ENCODE data around the gene RPL6.

Gene RPL6

DNA sequence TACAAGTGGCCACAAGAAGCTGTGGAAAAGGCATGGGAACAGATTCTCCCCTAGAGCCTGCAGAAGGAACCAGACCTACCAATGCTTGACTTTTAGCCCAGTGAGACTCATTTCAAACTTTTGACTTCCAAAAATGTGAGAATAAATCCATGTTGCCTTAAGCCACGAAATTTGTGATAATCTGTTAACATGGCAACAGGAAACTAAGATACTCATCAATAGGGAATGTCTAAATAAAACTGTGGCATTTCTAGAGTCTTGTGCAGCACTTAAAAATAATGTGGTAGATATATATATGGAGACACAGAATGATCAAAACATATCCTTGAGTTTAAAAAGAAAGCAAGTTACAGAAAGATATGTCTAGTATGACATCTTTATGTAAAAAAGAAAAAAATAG is 39.2 kb downstream of the RPL6 start:
- Histone ChIP-seq H3K9me3 (replicated peaks in 1 of 2; ENCODE audit: control insufficient read depth in 2 of 2, insufficient read depth in 1 of 2, low read depth in 1 of 2, low read length in 2 of 2) (peaks cover 0 to 7% of the 10 kb centered on the region in 2 donors), H3K9ac (ENCODE audit: low read depth, low read length, poor library complexity) (no peak overlapping the region), H3K4ac (ENCODE audit: low read length) (no peak overlapping the region), H3K36me3 (replicated peaks in 1 of 2; ENCODE audit: control insufficient read depth in 2 of 2, insufficient read depth in 2 of 2, low read length in 2 of 2) (peaks cover 0 to 4% of the 10 kb centered on the region in 2 donors), H2BK120ac (ENCODE audit: low read depth, low read length) (no peak overlapping the region), H3K4me2 (ENCODE audit: insufficient read depth, low read length, poor library complexity, severe bottlenecking) (no peak overlapping the region), H2AFZ (ENCODE audit: low read length) (no peak overlapping the region), H4K91ac (ENCODE audit: low read depth, low read length, poor library complexity) (no peak overlapping the region), H2BK12ac (ENCODE audit: low read length) (no peak overlapping the region), H3K27me3 (ENCODE audit: control insufficient read depth in 3 of 3, insufficient read depth in 3 of 3, low read depth in 1 of 3, low read length in 3 of 3) (no peaks in the 10 kb centered on the region), H3K18ac (ENCODE audit: low read length) (no peak overlapping the region), H3K79me1 (ENCODE audit: low read depth, low read length) (peaks cover 2% of the 10 kb centered on the region), H4K8ac (ENCODE audit: low read depth, low read length) (no peak overlapping the region), H3K23ac (ENCODE audit: low read depth, low read length, poor library complexity) (no peak overlapping the region), H3K14ac (ENCODE audit: low read length) (no peak overlapping the region), H3K4me3 (ENCODE audit: low read length in 2 of 2) (no peak overlapping the region), H2BK15ac (ENCODE audit: low read length) (no peak overlapping the region), H3K27ac (replicated peaks; ENCODE audit: low read length) (no peak overlapping the region), H2BK5ac (ENCODE audit: low read length) (no peak overlapping the region), H2AK5ac (ENCODE audit: low read depth, low read length) (no peak overlapping the region), H3K4me1 (ENCODE audit: control insufficient read depth in 2 of 2, insufficient read depth in 1 of 2, low read depth in 1 of 2, low read length in 2 of 2) (no peaks in the 10 kb centered on the region)
- WGBS, 2 donors (ENCODE audit: extremely low coverage in 2 of 2, insufficient read length in 2 of 2, insufficient replicate concordance in 1 of 2): no CpG with 5 or more reads among the region's 1 CpG
- DNase-seq (ENCODE audit: low spot score): no peak

DNA sequence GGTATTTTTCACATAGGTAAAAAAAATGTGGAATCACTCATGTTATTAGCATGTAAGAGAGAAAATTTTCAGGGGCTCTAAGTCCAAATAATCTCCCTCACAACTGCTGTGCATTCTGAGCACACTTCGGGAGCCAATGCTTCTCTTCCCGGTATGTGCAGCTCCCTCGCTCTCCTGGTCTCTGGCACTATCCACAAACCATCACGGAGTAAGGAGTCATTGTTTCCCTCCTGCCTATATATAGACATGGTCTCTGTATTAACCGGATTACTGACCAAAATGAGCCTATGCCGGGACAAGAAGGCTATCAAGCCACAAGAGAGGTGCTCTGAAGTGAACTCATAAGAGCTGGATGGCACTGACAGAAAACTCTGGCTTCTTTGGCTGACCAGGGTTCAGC is 40.5 kb downstream of the RPL6 start:
- H3K4ac ChIP-seq (ENCODE audit: low read length): no peak overlapping the region
- no peak overlapping the region for H3K4me2 ChIP-seq (ENCODE audit: insufficient read depth, low read length, poor library complexity, severe bottlenecking)
- H2BK12ac ChIP-seq (ENCODE audit: low read length): no peak overlapping the region
- H3K36me3 ChIP-seq (replicated peaks in 1 of 2; ENCODE audit: control insufficient read depth in 2 of 2, insufficient read depth in 2 of 2, low read length in 2 of 2): no peaks in the 10 kb centered on the region
- no peak overlapping the region for H2BK120ac ChIP-seq (ENCODE audit: low read depth, low read length)
- H2AFZ ChIP-seq (ENCODE audit: low read length): no peak overlapping the region
- no peak overlapping the region for H2BK15ac ChIP-seq (ENCODE audit: low read length)
- no peak overlapping the region for H3K4me3 ChIP-seq (ENCODE audit: low read length in 2 of 2)
- H3K14ac ChIP-seq (ENCODE audit: low read length): no peak overlapping the region
- no peaks in the 10 kb centered on the region for H3K27me3 ChIP-seq (ENCODE audit: control insufficient read depth in 3 of 3, insufficient read depth in 3 of 3, low read depth in 1 of 3, low read length in 3 of 3)
- H2AK5ac ChIP-seq (ENCODE audit: low read depth, low read length): no peak overlapping the region
- no peak for DNase-seq (ENCODE audit: low spot score)
- no CpG with 5 or more reads among the region's 6 CpGs for WGBS, 2 donors (ENCODE audit: extremely low coverage in 2 of 2, insufficient read length in 2 of 2, insufficient replicate concordance in 1 of 2)
- H3K23ac ChIP-seq (ENCODE audit: low read depth, low read length, poor library complexity): no peak overlapping the region
- H3K9me3 ChIP-seq (replicated peaks in 1 of 2; ENCODE audit: control insufficient read depth in 2 of 2, insufficient read depth in 1 of 2, low read depth in 1 of 2, low read length in 2 of 2): no peaks in the 10 kb centered on the region
- no peak overlapping the region for H2BK5ac ChIP-seq (ENCODE audit: low read length)
- H3K9ac ChIP-seq (ENCODE audit: low read depth, low read length, poor library complexity): no peak overlapping the region
- H3K18ac ChIP-seq (ENCODE audit: low read length): no peak overlapping the region
- H3K27ac ChIP-seq (replicated peaks; ENCODE audit: low read length): no peak overlapping the region
- no peak overlapping the region for H4K91ac ChIP-seq (ENCODE audit: low read depth, low read length, poor library complexity)
- no peaks in the 10 kb centered on the region for H3K79me1 ChIP-seq (ENCODE audit: low read depth, low read length)
- peaks cover 0 to 2% of the 10 kb centered on the region in 2 donors for H3K4me1 ChIP-seq (ENCODE audit: control insufficient read depth in 2 of 2, insufficient read depth in 1 of 2, low read depth in 1 of 2, low read length in 2 of 2)
- no peak overlapping the region for H4K8ac ChIP-seq (ENCODE audit: low read depth, low read length)

DNA sequence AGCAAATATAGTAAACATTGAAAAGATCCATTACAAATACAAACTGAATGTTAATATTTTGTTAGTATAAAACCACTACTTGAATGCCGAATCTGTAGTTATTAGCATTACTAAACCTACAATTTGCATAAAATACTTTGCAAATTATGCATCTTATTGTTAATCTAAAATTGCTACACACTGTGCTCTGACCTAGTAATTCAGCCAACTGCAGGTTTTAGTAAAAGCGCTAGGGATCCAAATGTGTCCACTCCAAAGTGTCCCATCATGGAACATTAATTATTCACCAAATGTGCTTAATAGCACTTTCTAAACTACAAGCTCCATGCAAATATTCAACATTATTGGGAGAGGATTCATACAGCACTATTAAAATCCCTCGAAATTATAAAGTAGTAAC is 41.4 kb downstream of the RPL6 start:
- Histone ChIP-seq H2BK15ac (ENCODE audit: low read length) (no peak overlapping the region), H2BK12ac (ENCODE audit: low read length) (no peak overlapping the region), H2BK5ac (ENCODE audit: low read length) (no peak overlapping the region), H3K9me3 (replicated peaks in 1 of 2; ENCODE audit: control insufficient read depth in 2 of 2, insufficient read depth in 1 of 2, low read depth in 1 of 2, low read length in 2 of 2) (no peaks in the 10 kb centered on the region), H3K4ac (ENCODE audit: low read length) (no peak overlapping the region), H3K27ac (replicated peaks; ENCODE audit: low read length) (no peak overlapping the region), H3K4me3 (ENCODE audit: low read length in 2 of 2) (no peak overlapping the region), H2AFZ (ENCODE audit: low read length) (no peak overlapping the region), H4K91ac (ENCODE audit: low read depth, low read length, poor library complexity) (no peak overlapping the region), H3K36me3 (replicated peaks in 1 of 2; ENCODE audit: control insufficient read depth in 2 of 2, insufficient read depth in 2 of 2, low read length in 2 of 2) (no peaks in the 10 kb centered on the region), H2AK5ac (ENCODE audit: low read depth, low read length) (no peak overlapping the region), H3K4me1 (ENCODE audit: control insufficient read depth in 2 of 2, insufficient read depth in 1 of 2, low read depth in 1 of 2, low read length in 2 of 2) (peaks cover 0 to 2% of the 10 kb centered on the region in 2 donors), H3K79me1 (ENCODE audit: low read depth, low read length) (no peaks in the 10 kb centered on the region), H3K18ac (ENCODE audit: low read length) (no peak overlapping the region), H4K8ac (ENCODE audit: low read depth, low read length) (no peak overlapping the region), H3K4me2 (ENCODE audit: insufficient read depth, low read length, poor library complexity, severe bottlenecking) (no peak overlapping the region), H3K23ac (ENCODE audit: low read depth, low read length, poor library complexity) (no peak overlapping the region), H3K9ac (ENCODE audit: low read depth, low read length, poor library complexity) (no peak overlapping the region), H3K14ac (ENCODE audit: low read length) (no peak overlapping the region), H3K27me3 (ENCODE audit: control insufficient read depth in 3 of 3, insufficient read depth in 3 of 3, low read depth in 1 of 3, low read length in 3 of 3) (no peaks in the 10 kb centered on the region), H2BK120ac (ENCODE audit: low read depth, low read length) (no peak overlapping the region)
- WGBS, 2 donors (ENCODE audit: extremely low coverage in 2 of 2, insufficient read length in 2 of 2, insufficient replicate concordance in 1 of 2): no CpG with 5 or more reads among the region's 3 CpGs
- DNase-seq (ENCODE audit: low spot score): no peak

DNA sequence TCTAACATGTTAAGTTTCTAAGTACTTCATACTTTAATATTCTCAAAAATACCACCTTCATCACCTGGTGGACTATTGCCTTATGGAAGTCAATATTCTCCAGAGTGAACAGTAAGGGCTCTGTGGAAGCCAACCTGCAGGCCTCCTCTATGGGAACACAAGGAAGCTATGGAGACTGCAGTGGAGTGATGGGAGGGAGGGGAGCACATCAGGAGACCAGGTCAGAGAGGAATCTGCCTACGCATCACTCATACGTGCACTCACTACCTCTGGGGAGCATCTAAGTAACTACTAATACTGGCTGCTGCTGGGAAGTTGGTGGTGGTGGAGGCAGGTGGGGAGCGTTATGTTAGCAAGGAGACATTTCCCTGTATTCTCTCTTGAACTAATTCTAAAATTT is 47.1 kb downstream of the RPL6 start:
- WGBS, 2 donors (ENCODE audit: extremely low coverage in 2 of 2, insufficient read length in 2 of 2, insufficient replicate concordance in 1 of 2): no CpG with 5 or more reads among the region's 3 CpGs

More for the DNA sequence above, 47.1 kb downstream of the RPL6 start:
- Histone ChIP-seq H4K8ac (ENCODE audit: low read depth, low read length) (no peak overlapping the region), H3K4me3 (ENCODE audit: low read length in 2 of 2) (no peak overlapping the region), H3K9ac (ENCODE audit: low read depth, low read length, poor library complexity) (no peak overlapping the region), H2AFZ (ENCODE audit: low read length) (no peak overlapping the region), H3K9me3 (replicated peaks in 1 of 2; ENCODE audit: control insufficient read depth in 2 of 2, insufficient read depth in 1 of 2, low read depth in 1 of 2, low read length in 2 of 2) (no peaks in the 10 kb centered on the region), H2AK5ac (ENCODE audit: low read depth, low read length) (no peak overlapping the region), H4K91ac (ENCODE audit: low read depth, low read length, poor library complexity) (no peak overlapping the region), H3K4ac (ENCODE audit: low read length) (no peak overlapping the region), H3K23ac (ENCODE audit: low read depth, low read length, poor library complexity) (no peak overlapping the region), H3K14ac (ENCODE audit: low read length) (no peak overlapping the region), H3K36me3 (replicated peaks in 1 of 2; ENCODE audit: control insufficient read depth in 2 of 2, insufficient read depth in 2 of 2, low read length in 2 of 2) (no peaks in the 10 kb centered on the region), H3K18ac (ENCODE audit: low read length) (no peak overlapping the region), H3K27me3 (ENCODE audit: control insufficient read depth in 3 of 3, insufficient read depth in 3 of 3, low read depth in 1 of 3, low read length in 3 of 3) (no peaks in the 10 kb centered on the region), H2BK120ac (ENCODE audit: low read depth, low read length) (no peak overlapping the region), H3K4me1 (ENCODE audit: control insufficient read depth in 2 of 2, insufficient read depth in 1 of 2, low read depth in 1 of 2, low read length in 2 of 2) (peaks cover 0 to 2% of the 10 kb centered on the region in 2 donors), H3K27ac (replicated peaks; ENCODE audit: low read length) (no peak overlapping the region), H2BK5ac (ENCODE audit: low read length) (no peak overlapping the region), H3K79me1 (ENCODE audit: low read depth, low read length) (no peaks in the 10 kb centered on the region), H3K4me2 (ENCODE audit: insufficient read depth, low read length, poor library complexity, severe bottlenecking) (no peak overlapping the region), H2BK12ac (ENCODE audit: low read length) (no peak overlapping the region), H2BK15ac (ENCODE audit: low read length) (no peak overlapping the region)
- DNase-seq (ENCODE audit: low spot score): no peak
